Thoracic aorta (tissue), 2 donors: ENCODE results near the gene MAD1L1. TPM values are rescaled to one million over a fixed set of nuclear protein-coding genes. Genes with fewer than 3 reads are reported as not detected.

ENCODE experiments used
- ATAC-seq: fragments of 150-250 bp; one replicate; pipeline ENCODE4 v1.8.0; 2017; ENCODE audit warnings: low read depth; ENCODE audit not compliant: insufficient number of reproducible peaks, low FRiP score
- DNase-seq: peaks from one replicate; pipeline ENCODE4 v3.0.0-alpha.2; 2020; ENCODE audit warnings: low spot score
- H3K27ac ChIP-seq, 2 donors: fragments of 200-600 bp; sonication (generic); 1 replicate in 1 of 2; 2 replicates in 1 of 2; pipeline ENCODE4 v1.5.1; 2016; ENCODE audit warnings: mild to moderate bottlenecking in 2 of 2, moderate library complexity in 2 of 2
- H3K27me3 ChIP-seq: fragments of 200-600 bp; sonication (generic); replicated peaks from 2 replicates; pipeline ENCODE4 v1.6.0; 2016; ENCODE audit warnings: mild to moderate bottlenecking; ENCODE audit not compliant: insufficient read depth
- H3K36me3 ChIP-seq: fragments of 200-600 bp; sonication (generic); one replicate; pipeline ENCODE4 v1.5.1; 2016
- H3K4me1 ChIP-seq, 2 donors: fragments of 200-600 bp; sonication (generic); 1 replicate in 1 of 2; 2 replicates in 1 of 2; pipeline versions ENCODE4 v1.5.1 to v1.6.0; 2016; ENCODE audit warnings: low read depth in 2 of 2, mild to moderate bottlenecking in 1 of 2; ENCODE audit not compliant: control insufficient read depth in 1 of 2
- H3K4me3 ChIP-seq: fragments of 200-600 bp; sonication (generic); 2 replicates; pipeline ENCODE4 v1.5.1; 2016; ENCODE audit warnings: mild to moderate bottlenecking
- H3K9me3 ChIP-seq: fragments of 200-600 bp; sonication (generic); 2 replicates; pipeline ENCODE4 v1.5.1; 2016
- CTCF ChIP-seq: fragments of 200-600 bp; sonication (generic); IDR thresholded peaks from one replicate; pipeline ENCODE4 v1.5.1; 2019; ENCODE audit warnings: antibody characterized with exemption
- total RNA-seq, 2 donors: library from RNA; depleted of rRNA; stranded (reverse); fragments of >200 nt; gene quantifications; one replicate each; pipeline versions ENCODE4 v1.1.0 to v1.2.3, GENCODE V29; 2016

The MAD1L1 gene
- total RNA-seq, 2 donors from 2014 or later, result 27.4 to 41.3 TPM

- H3K4me1 ChIP-seq, result no peaks in the 10 kb centered on the region
- H3K36me3 ChIP-seq, result no peaks in the 10 kb centered on the region
- no peaks in the 10 kb centered on the region for H3K27me3 ChIP-seq
- H3K27ac ChIP-seq, result no peak overlapping the region
- ATAC-seq, result no peak
- no peak for DNase-seq
- H3K4me3 ChIP-seq, result no peak overlapping the region
- TF ChIP-seq CTCF, result no peak
- no peaks in the 10 kb centered on the region for H3K9me3 ChIP-seq
Observed at GRCh38 chr7:2085804-2086203, 146.9 kb downstream of the MAD1L1 start.

- Histone ChIP-seq H3K27me3 (no peaks in the 10 kb centered on the region), H3K4me1 (no peaks in the 10 kb centered on the region), H3K27ac (no peak overlapping the region), H3K4me3 (no peak overlapping the region), H3K9me3 (no peaks in the 10 kb centered on the region), H3K36me3 (no peaks in the 10 kb centered on the region)
- no peak for ATAC-seq
- DNase-seq, result no peak
- TF ChIP-seq CTCF, result no peak
Observed at GRCh38 chr7:2084781-2085505, 147.8 kb downstream of the MAD1L1 start.

GRCh38 chr7:2084331-2084730 lies 148.4 kb downstream of the MAD1L1 start:
- DNase-seq, result no peak
- no peak for ATAC-seq
- TF ChIP-seq CTCF, result no peak

GRCh38 chr7:2083362-2083761 lies 149.4 kb downstream of the MAD1L1 start:
- no peak overlapping the region for H3K4me3 ChIP-seq
- ATAC-seq (no peak), DNase-seq (no peak)
- no peak overlapping the region for H3K27ac ChIP-seq
- TF ChIP-seq CTCF, result no peak
- H3K27me3 ChIP-seq, result no peaks in the 10 kb centered on the region
- no peaks in the 10 kb centered on the region for H3K4me1 ChIP-seq
- no peaks in the 10 kb centered on the region for H3K9me3 ChIP-seq
- no peaks in the 10 kb centered on the region for H3K36me3 ChIP-seq

More at GRCh38 chr7:2084331-2084730, 148.4 kb downstream of the MAD1L1 start:
- no peak overlapping the region for H3K27ac ChIP-seq
- H3K36me3 ChIP-seq, result no peaks in the 10 kb centered on the region
- H3K4me3 ChIP-seq, result no peak overlapping the region
- no peaks in the 10 kb centered on the region for H3K4me1 ChIP-seq
- H3K9me3 ChIP-seq, result no peaks in the 10 kb centered on the region
- H3K27me3 ChIP-seq, result no peaks in the 10 kb centered on the region

- ATAC-seq (no peak), DNase-seq (no peak)
- Histone ChIP-seq H3K27ac (no peak overlapping the region), H3K9me3 (no peaks in the 10 kb centered on the region), H3K27me3 (no peaks in the 10 kb centered on the region), H3K36me3 (no peaks in the 10 kb centered on the region), H3K4me1 (no peaks in the 10 kb centered on the region), H3K4me3 (no peak overlapping the region)
- TF ChIP-seq CTCF, result no peak
Observed at GRCh38 chr7:2082139-2082998, 150.4 kb downstream of the MAD1L1 start.
